IPS-18c (cell line): ENCODE data around the gene HMOX1.
"Not testable (repeated sequence)": the region's sequence is repeated elsewhere in the genome, so short reads cannot be mapped to it uniquely, and the experiment has no call there.

Experiments used
- H3K4me3 ChIP-seq: 2 replicates; pipeline ENCODE4 v1.7.0; 2013; ENCODE audit warnings: low read depth, mild to moderate bottlenecking, low read length, moderate library complexity; ENCODE audit not compliant: insufficient read depth
- H3K9me3 ChIP-seq: one replicate; pipeline ENCODE4 v1.6.1; 2013; ENCODE audit warnings: mild to moderate bottlenecking, low read length, moderate library complexity; ENCODE audit not compliant: control insufficient read depth, insufficient read depth

The HMOX1 gene

GRCh38 chr22:35437049-35437448 lies 56.2 kb downstream of the HMOX1 start:
- Histone ChIP-seq H3K9me3 (peaks cover 2% of the 10 kb centered on the region), H3K4me3 (no peak overlapping the region)

GRCh38 chr22:35438673-35439364 lies 57.9 kb downstream of the HMOX1 start:
- not testable (repeated sequence) for H3K9me3 ChIP-seq, H3K4me3 ChIP-seq

- no peak overlapping the region for H3K4me3 ChIP-seq
Observed at GRCh38 chr22:35439365-35439717, 58.4 kb downstream of the HMOX1 start.

GRCh38 chr22:35440129-35440528 lies 59.2 kb downstream of the HMOX1 start:
- no peaks in the 10 kb centered on the region for H3K9me3 ChIP-seq

More at GRCh38 chr22:35439365-35439717, 58.4 kb downstream of the HMOX1 start:
- no peaks in the 10 kb centered on the region for H3K9me3 ChIP-seq

GRCh38 chr22:35441489-35442100 lies 60.7 kb downstream of the HMOX1 start:
- H3K9me3 ChIP-seq, result no peaks in the 10 kb centered on the region

More at GRCh38 chr22:35440129-35440528, 59.2 kb downstream of the HMOX1 start:
- no peak overlapping the region for H3K4me3 ChIP-seq

GRCh38 chr22:35442471-35442870 lies 61.6 kb downstream of the HMOX1 start:
- Histone ChIP-seq H3K4me3 (no peak overlapping the region), H3K9me3 (no peaks in the 10 kb centered on the region)

More at GRCh38 chr22:35441489-35442100, 60.7 kb downstream of the HMOX1 start:
- no peak overlapping the region for H3K4me3 ChIP-seq

GRCh38 chr22:35443338-35443737 lies 62.4 kb downstream of the HMOX1 start:
- Histone ChIP-seq H3K9me3 (peaks cover 2% of the 10 kb centered on the region), H3K4me3 (no peak overlapping the region)
